Activated CD4-positive, alpha-beta T cell treated with anti-CD3 and anti-CD28 coated beads, Interleukin-2, amount 50 U/mL, for 1 hour (primary cell): ENCODE data around the gene STK10.

Experiments used
- DNase-seq: peaks from one replicate; pipeline ENCODE4 v3.0.0-alpha.2; 2020

Gene STK10

GRCh38 chr5:172082180-172082579 lies 105.8 kb downstream of the STK10 start:
- no peak for DNase-seq

- no peak for DNase-seq
These were observed 108.1 kb downstream of the STK10 start for GRCh38 chr5:172079876-172080275.

- no peak for DNase-seq
These were observed 109.2 kb downstream of the STK10 start for GRCh38 chr5:172078726-172079345.

- no peak for DNase-seq
These were observed 110.2 kb downstream of the STK10 start for GRCh38 chr5:172077664-172078425.

- no peak for DNase-seq
These were observed 111.2 kb downstream of the STK10 start for GRCh38 chr5:172076761-172077244.

- DNase-seq: no peak
These were observed 112.4 kb downstream of the STK10 start for GRCh38 chr5:172075656-172076055.

GRCh38 chr5:172074896-172075295 lies 113.1 kb downstream of the STK10 start:
- DNase-seq: no peak

GRCh38 chr5:172071309-172071875 lies 116.6 kb downstream of the STK10 start:
- no peak for DNase-seq

- DNase-seq: no peak
These were observed 122.5 kb downstream of the STK10 start for GRCh38 chr5:172065431-172066065.

- DNase-seq: no peak
These were observed 123.3 kb downstream of the STK10 start for GRCh38 chr5:172064766-172065165.

- DNase-seq: no peak
These were observed 123.7 kb downstream of the STK10 start for GRCh38 chr5:172064358-172064757.

- no peak for DNase-seq
These were observed 124.4 kb downstream of the STK10 start for GRCh38 chr5:172063463-172064235.

- DNase-seq: no peak
These were observed 128.3 kb downstream of the STK10 start for GRCh38 chr5:172059661-172060100.

- DNase-seq: no peak
These were observed 129.9 kb downstream of the STK10 start for GRCh38 chr5:172058088-172058487.

GRCh38 chr5:172055996-172056395 lies 132.0 kb downstream of the STK10 start:
- DNase-seq: no peak

- no peak for DNase-seq
These were observed 132.6 kb downstream of the STK10 start for GRCh38 chr5:172055421-172055820.

GRCh38 chr5:172054611-172055153 lies 133.3 kb downstream of the STK10 start:
- no peak for DNase-seq

GRCh38 chr5:172052450-172053236 lies 135.4 kb downstream of the STK10 start:
- no peak for DNase-seq

- DNase-seq: no peak
These were observed 136.2 kb downstream of the STK10 start for GRCh38 chr5:172051643-172052339.

- DNase-seq: no peak
These were observed 137.9 kb downstream of the STK10 start for GRCh38 chr5:172050080-172050479.

- DNase-seq: no peak
These were observed 138.7 kb downstream of the STK10 start for GRCh38 chr5:172049226-172049796.
